SK-N-SH treated with all-trans-retinoic acid at 6 μM for 48 hours (cell line): ENCODE measurements around the gene TUBGCP2.

Experiments
- ARNTL ChIP-seq: fragments of 450-650 bp; formaldehyde crosslinking; IDR thresholded peaks from 2 replicates; pipeline ENCODE4 v1.5.0; 2020; ENCODE audit warnings: low read depth, mild to moderate bottlenecking, moderate library complexity, borderline replicate concordance
- ISL1 ChIP-seq: fragments of 250-450 bp; sonication (Bioruptor Pico); IDR thresholded peaks from 2 replicates; pipeline ENCODE4 v2.1.2; 2022; ENCODE audit warnings: mild to moderate bottlenecking, moderate library complexity
- OSR1 ChIP-seq: fragments of 250-450 bp; sonication (Bioruptor Pico); IDR thresholded peaks from 2 replicates; pipeline ENCODE4 v1.8.0; 2022; ENCODE audit warnings: moderate library complexity, mild to moderate bottlenecking, inconsistent platforms
- TOX ChIP-seq: fragments of 250-450 bp; sonication (Bioruptor Pico); IDR thresholded peaks from 2 replicates; pipeline ENCODE4 v1.8.0; 2021; ENCODE audit warnings: mild to moderate bottlenecking, moderate library complexity, borderline replicate concordance

- TF ChIP-seq ARNTL, result no peak
- no peak for TF ChIP-seq OSR1
- no peak for TF ChIP-seq ISL1
- TF ChIP-seq TOX (CRISPR knock-in tag), result no peak
These were observed 33.3 kb upstream of the TUBGCP2 start for GRCh38 chr10:133341983-133342382.
